Ishikawa (cell line): Measurements from ENCODE around the gene IER5.

Experiments used
- CEBPB ChIP-seq: IDR thresholded peaks from 2 replicates; pipeline ENCODE4 v1.6.1; 2012
- CREB1 ChIP-seq: IDR thresholded peaks from 2 replicates; pipeline ENCODE4 v1.6.1; 2012; ENCODE audit warnings: low read depth
- EGR1 ChIP-seq: IDR thresholded peaks from 2 replicates; pipeline ENCODE4 v1.6.1; 2012
- EP300 ChIP-seq: IDR thresholded peaks from 2 replicates; pipeline ENCODE4 v1.6.1; 2012; ENCODE audit warnings: borderline replicate concordance
- FOXM1 ChIP-seq: IDR thresholded peaks from 2 replicates; pipeline ENCODE4 v1.6.1; 2012; ENCODE audit warnings: low read depth, borderline replicate concordance
- NFIC ChIP-seq: IDR thresholded peaks from 2 replicates; pipeline ENCODE4 v1.6.1; 2012
- RAD21 ChIP-seq: IDR thresholded peaks from 2 replicates; pipeline ENCODE4 v1.6.1; 2012; ENCODE audit warnings: low read depth
- TAF1 ChIP-seq: IDR thresholded peaks from 2 replicates; pipeline ENCODE4 v1.6.1; 2012; ENCODE audit warnings: low read depth, mild to moderate bottlenecking
- TCF12 ChIP-seq: IDR thresholded peaks from 2 replicates; pipeline ENCODE4 v1.6.1; 2012; ENCODE audit warnings: low read depth
- TEAD4 ChIP-seq: IDR thresholded peaks from 2 replicates; pipeline ENCODE4 v1.6.1; 2012
- YY1 ChIP-seq: IDR thresholded peaks from 2 replicates; pipeline ENCODE4 v1.6.1; 2012; ENCODE audit warnings: low read depth
- ZBTB7A ChIP-seq: IDR thresholded peaks from 2 replicates; pipeline ENCODE4 v1.6.1; 2012; ENCODE audit warnings: low read depth
- TF ChIP-seq, protein P1 (sequence below): IDR thresholded peaks from 2 replicates; pipeline ENCODE4 v1.6.1; 2012
- TF ChIP-seq, protein P2 (sequence below): IDR thresholded peaks from 2 replicates; pipeline ENCODE4 v1.6.1; 2012
- TF ChIP-seq, protein P3 (sequence below): IDR thresholded peaks from 2 replicates; pipeline ENCODE4 v1.6.1; 2012; ENCODE audit warnings: low read depth, mild to moderate bottlenecking

IER5 gene

DNA sequence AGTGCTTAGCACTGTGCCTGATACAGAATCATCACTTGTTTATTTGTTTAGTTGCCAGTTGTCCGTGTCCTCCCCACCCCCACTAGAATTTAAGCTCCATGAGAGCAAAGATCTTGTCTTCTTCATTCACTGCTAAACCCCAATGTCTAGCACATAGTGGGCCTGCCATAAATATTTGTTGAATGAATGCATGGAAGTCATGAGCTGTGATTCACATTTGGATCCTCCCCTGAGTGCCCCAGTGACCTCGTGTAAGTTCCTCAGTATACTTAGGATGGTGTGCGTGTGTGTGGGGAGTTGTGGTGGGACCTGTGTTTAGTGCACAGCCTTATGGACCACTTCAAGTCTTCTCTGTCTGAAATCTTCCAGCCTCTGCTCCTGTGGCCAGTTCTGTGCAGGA is 23.1 kb downstream of the IER5 start:
- TF ChIP-seq, protein P1, sequence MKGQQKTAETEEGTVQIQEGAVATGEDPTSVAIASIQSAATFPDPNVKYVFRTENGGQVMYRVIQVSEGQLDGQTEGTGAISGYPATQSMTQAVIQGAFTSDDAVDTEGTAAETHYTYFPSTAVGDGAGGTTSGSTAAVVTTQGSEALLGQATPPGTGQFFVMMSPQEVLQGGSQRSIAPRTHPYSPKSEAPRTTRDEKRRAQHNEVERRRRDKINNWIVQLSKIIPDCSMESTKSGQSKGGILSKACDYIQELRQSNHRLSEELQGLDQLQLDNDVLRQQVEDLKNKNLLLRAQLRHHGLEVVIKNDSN, result no peak
- TF ChIP-seq EP300, result no peak
- TF ChIP-seq ZBTB7A, result no peak
- no peak for TF ChIP-seq CEBPB
- TF ChIP-seq NFIC, result no peak
- TF ChIP-seq RAD21, result no peak
- TF ChIP-seq TCF12, result no peak
- TF ChIP-seq TAF1, result no peak
- TF ChIP-seq TEAD4, result no peak
- TF ChIP-seq, protein P2, sequence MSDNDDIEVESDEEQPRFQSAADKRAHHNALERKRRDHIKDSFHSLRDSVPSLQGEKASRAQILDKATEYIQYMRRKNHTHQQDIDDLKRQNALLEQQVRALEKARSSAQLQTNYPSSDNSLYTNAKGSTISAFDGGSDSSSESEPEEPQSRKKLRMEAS, result no peak
- no peak for TF ChIP-seq EGR1
- no peak for TF ChIP-seq FOXM1
- TF ChIP-seq YY1, result no peak
- no peak for TF ChIP-seq CREB1
- TF ChIP-seq, protein P3, sequence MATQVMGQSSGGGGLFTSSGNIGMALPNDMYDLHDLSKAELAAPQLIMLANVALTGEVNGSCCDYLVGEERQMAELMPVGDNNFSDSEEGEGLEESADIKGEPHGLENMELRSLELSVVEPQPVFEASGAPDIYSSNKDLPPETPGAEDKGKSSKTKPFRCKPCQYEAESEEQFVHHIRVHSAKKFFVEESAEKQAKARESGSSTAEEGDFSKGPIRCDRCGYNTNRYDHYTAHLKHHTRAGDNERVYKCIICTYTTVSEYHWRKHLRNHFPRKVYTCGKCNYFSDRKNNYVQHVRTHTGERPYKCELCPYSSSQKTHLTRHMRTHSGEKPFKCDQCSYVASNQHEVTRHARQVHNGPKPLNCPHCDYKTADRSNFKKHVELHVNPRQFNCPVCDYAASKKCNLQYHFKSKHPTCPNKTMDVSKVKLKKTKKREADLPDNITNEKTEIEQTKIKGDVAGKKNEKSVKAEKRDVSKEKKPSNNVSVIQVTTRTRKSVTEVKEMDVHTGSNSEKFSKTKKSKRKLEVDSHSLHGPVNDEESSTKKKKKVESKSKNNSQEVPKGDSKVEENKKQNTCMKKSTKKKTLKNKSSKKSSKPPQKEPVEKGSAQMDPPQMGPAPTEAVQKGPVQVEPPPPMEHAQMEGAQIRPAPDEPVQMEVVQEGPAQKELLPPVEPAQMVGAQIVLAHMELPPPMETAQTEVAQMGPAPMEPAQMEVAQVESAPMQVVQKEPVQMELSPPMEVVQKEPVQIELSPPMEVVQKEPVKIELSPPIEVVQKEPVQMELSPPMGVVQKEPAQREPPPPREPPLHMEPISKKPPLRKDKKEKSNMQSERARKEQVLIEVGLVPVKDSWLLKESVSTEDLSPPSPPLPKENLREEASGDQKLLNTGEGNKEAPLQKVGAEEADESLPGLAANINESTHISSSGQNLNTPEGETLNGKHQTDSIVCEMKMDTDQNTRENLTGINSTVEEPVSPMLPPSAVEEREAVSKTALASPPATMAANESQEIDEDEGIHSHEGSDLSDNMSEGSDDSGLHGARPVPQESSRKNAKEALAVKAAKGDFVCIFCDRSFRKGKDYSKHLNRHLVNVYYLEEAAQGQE, result no peak

DNA sequence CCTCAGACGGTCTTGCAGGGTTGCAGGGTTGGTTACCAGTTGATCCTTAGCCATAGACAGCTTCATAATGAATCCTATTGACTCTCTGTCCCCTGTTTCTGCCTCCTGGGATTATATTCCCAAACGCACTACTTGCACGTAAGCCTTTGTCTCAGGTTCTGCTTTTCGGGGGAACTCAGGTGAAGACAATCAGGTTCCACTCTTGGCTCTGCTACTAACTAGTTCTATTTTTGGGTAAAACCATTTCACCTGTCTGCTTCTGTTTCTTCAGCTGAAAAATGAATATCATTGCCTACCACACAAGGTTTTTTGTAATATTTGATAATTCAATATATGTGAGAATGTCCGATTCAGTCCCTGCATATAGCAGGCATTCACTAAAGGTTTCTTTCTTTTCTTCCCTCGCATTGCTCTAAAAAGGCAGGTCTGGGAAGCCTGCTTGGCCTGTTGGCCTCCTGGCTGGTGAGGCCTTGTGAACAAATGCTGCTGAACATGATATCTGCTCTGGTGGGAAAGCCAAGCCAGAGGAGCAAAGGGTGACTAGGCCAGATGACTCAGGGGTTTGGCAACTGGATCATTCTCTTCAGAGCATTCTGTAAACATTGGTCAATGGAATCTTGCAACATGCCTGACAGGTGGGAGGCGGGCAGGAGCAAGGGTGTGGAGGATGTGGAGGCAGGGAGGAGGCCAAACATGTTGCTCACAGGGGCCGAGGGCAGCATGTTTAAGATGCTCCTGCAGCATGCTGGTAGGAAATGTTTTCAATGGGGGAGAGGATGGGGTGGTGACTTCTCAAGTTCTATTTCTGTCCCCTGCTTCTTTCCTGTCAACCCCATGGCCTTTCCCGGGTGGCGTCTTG is 23.8 kb downstream of the IER5 start:
- TF ChIP-seq EGR1, result no peak; the same call in 1 of the 2 replicates
- TF ChIP-seq, protein P3, result no peak
- TF ChIP-seq FOXM1, result peak; percentile 58; the same call in 1 of the 2 replicates
- TF ChIP-seq CREB1, result no peak
- peak; percentile 83 for TF ChIP-seq NFIC
- TF ChIP-seq EP300, result peak; percentile 80; the same call in 1 of the 2 replicates
- TF ChIP-seq TCF12, result peak; percentile 90
- TF ChIP-seq TEAD4, result peak; percentile 78
- TF ChIP-seq YY1, result peak; percentile 52; the same call in 1 of the 2 replicates
- TF ChIP-seq ZBTB7A, result no peak
- peak; percentile 96 for TF ChIP-seq CEBPB
- TF ChIP-seq, protein P1, result peak; percentile 41; the same call in 1 of the 2 replicates
- peak; percentile 32 for TF ChIP-seq RAD21
- TF ChIP-seq, protein P2, result peak; percentile 89
- no peak for TF ChIP-seq TAF1

DNA sequence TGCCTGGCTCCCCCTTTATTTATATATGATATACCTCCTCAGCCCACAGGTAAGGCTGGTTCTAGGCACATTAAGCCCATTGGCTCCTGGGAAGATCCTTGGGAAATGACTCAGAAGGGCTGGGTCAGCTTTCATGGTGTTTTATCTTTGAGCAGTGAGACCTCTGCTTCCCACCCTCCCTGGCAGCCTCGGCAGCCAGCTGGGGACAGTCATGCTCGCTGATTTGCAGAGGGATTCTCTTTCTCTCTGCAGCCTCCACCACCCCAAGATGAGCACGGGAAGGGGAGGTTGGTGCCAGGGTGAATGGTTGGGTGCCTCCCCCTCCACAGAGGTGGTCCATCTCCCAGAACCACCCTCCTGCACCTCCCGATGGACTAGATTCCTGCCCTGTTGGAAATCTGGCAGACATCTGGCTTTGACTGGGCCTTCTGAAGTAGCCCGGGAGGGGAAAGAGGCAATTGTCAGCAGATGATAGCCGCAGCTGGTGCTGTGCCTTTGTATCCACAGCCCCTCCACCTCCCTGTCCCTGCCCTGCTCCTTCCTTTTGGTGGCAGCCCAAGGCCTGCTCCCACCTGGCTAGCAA is 24.6 kb downstream of the IER5 start:
- TF ChIP-seq, protein P1, result no peak
- TF ChIP-seq FOXM1 (no peak), EGR1 (no peak), RAD21 (no peak), EP300 (no peak), CREB1 (no peak), TEAD4 (no peak), ZBTB7A (no peak), YY1 (no peak)
- TF ChIP-seq, protein P3, result no peak
